ENCODE results near the gene MAB21L2.
"Not testable (repeated sequence)": the region's sequence is repeated elsewhere in the genome, so short reads cannot be mapped to it uniquely, and the experiment has no call there.

MAB21L2 gene
- long read RNA-seq, donor 1, partial matches to known transcripts: 0 of 3 reads
- long read RNA-seq, donor 1, other reads (novel, unspliced or antisense): 0 of 3 reads
- long read RNA-seq, donor 2: 0 reads
- long read RNA-seq, donor 3: 0 reads
- long read RNA-seq, donor 4: 0 reads
- long read RNA-seq, donor 5: 0 reads
- long read RNA-seq, donor 6, partial matches to known transcripts: 0 of 1 reads
- long read RNA-seq, donor 6, other reads (novel, unspliced or antisense): 0 of 1 reads
- long read RNA-seq, donor 7: 0 reads
- long read RNA-seq, donor 8: 0 reads

- DNase-seq: peak; percentile 72
These were observed at the start of gene MAB21L2 for GRCh38 chr4:150582146-150582872. Gene MAB21L2 (plus strand): TSS chr4:150582151. CDS start chr4:150583030, 879 bp downstream.

- no peak for DNase-seq
These were observed 48.3 kb upstream of the MAB21L2 start for GRCh38 chr4:150533673-150534072.

- no peak for DNase-seq
These were observed 47.1 kb upstream of the MAB21L2 start for GRCh38 chr4:150534818-150535217.

GRCh38 chr4:150537911-150538310 is 44.0 kb upstream of the MAB21L2 start:
- not testable (repeated sequence) for DNase-seq

- no peak for DNase-seq
These were observed 41.4 kb upstream of the MAB21L2 start for GRCh38 chr4:150540536-150540935.

DNA sequence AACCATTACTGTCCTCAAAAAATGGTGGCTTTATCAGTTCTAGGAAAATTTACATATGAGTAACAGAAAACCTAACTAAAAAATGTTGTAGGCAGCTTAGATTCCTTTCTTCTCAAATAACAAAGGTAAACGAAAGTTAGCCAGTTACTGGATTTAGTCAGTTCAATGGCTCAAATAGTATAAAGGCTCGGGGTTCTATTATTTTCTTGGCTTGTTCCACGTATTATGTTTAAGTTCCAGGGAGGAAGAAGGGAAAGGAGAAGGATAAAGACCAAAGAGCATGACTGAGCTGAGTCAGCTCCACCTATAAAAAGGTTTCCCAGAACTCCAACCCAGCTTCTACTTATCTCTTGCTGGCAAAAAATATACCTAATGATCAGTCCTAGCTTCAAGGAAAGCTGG is 41.0 kb upstream of the MAB21L2 start:
- DNase-seq: no peak

DNA sequence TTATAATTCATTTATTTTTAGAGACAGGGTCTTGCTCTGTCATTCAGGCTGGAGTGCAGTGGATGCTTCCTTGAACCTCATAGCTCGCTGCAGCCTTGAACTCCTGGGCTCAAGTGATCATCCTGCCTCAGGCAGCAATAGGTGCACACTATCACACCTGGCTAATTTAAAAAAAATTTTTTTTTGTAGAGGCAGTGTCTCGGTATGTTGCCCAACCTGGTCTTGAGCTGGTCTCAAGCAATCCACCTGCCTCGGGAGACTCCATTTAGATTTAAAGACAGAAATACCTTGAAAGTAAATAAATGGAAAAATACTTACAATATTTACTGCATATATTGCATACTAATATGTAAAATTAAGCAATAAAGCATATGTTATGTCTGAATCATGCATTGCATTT is 40.3 kb upstream of the MAB21L2 start:
- DNase-seq: no peak

DNA sequence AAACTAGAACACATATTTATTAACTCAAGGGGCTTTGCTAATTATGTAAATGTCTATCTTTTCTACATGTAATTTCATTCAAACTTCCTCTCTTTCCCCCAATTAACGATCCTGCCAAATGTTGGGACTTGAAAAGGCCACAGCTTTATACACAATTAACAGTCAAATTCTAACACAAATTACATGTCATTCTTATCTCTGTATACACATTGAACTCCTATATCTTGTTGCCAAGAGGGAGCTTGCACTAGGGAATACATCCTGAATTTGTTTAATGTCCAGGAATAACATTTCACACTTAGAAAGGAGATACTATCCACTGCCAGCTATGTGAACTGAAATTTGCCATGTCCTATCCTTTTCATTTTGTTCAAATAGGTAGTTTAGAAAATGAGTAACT is 38.9 kb upstream of the MAB21L2 start:
- no peak for DNase-seq

GRCh38 chr4:150546286-150546685 is 35.7 kb upstream of the MAB21L2 start:
- DNase-seq: no peak

DNA sequence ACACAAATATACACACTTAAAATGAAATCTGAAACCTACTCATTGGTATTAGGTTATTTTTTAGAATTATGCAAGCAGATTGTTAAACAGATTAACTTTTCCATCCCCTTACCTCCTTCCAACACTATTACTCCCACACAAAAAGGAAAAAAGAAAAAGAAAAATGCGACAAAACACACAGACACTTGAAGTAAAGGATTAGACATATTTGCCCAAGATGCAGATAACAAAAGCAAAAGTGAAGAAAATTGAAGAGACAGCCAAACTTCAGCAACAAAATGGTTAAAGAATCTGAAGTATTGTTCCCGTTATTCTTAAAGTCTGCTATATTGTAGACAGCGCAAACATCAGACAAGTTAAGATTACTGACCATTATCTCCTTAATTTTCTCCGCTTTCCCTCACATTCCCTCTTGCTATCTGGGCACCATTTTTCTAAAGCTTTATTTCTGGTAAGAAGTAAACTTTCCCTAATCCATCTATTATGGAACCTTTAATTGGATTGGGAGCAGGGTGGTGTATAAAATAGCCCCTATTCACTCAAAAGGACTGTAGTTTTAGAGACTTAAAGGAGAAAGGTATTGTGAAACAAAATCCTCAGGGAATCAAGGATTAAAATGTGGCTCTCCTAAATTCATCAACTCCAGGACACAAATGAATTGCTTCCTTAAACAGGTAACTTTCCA is 34.7 kb upstream of the MAB21L2 start:
- DNase-seq: no peak

DNA sequence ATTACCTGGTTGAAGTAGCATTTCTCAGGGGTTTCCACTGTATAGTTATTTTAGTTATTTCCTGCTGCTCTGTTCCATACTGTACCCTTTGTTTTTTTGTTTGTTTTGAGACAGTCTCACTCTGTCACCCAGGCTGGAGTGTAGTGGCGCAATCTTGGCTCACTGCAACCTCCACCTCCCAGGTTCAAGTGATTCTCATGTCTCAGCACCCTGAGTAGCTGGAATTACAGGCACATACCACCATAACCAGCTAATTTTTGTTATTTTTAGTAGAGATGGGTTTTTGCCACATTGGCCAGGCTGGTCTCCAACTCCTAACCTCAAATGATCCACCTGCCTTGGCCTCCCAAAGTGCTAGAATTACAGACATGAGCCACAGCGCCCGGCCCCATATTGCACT is 24.1 kb upstream of the MAB21L2 start:
- DNase-seq: not testable (repeated sequence)

DNA sequence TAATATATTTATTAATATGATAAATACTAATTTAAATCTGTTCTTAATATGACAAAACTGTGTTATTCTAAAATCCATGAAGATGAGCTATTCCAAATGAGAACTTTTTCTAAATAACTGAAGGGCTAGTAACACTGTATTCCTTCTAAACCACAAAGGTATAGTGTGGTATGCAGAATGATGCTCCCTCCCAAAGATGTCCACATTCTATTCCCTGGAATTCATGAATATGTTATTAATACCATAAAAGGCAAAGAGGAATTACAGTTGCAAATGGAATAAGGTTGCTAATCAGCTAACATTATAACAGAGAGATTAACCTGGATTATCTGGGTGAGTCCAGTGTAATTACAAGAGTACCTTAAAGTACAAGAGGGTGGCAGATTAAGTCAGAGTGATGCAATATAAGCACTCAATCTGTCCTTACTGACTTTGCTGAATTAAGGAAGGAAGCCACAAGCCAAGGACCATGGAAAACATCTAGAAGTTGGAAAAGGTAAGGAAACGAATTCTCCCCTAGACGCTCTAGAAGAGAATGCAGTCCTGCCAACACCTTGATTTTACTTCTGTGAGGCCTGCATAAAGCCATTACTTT is 20.7 kb upstream of the MAB21L2 start:
- DNase-seq: no peak

DNA sequence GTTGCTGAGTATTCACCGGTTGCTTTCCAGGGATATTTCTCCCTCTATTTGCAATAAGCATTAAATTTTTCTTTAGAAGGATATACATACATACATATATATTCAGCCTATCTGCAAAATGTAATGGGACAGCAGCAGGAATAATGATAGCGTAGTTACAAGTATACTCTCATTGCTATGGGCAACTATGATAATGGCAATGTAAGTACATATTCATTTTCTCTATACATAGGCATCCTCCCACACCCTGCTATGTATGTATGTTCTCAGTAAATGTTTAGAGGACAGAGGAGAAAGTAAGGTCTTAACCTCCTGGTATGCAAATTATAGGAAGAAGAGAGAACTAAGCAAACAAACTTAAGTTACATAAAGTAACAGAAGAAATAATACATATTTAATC is 19.7 kb upstream of the MAB21L2 start:
- DNase-seq: no peak

GRCh38 chr4:150562751-150563150 is 19.2 kb upstream of the MAB21L2 start:
- DNase-seq: no peak

GRCh38 chr4:150564967-150565366 is 17.0 kb upstream of the MAB21L2 start:
- DNase-seq: not testable (repeated sequence)

DNA sequence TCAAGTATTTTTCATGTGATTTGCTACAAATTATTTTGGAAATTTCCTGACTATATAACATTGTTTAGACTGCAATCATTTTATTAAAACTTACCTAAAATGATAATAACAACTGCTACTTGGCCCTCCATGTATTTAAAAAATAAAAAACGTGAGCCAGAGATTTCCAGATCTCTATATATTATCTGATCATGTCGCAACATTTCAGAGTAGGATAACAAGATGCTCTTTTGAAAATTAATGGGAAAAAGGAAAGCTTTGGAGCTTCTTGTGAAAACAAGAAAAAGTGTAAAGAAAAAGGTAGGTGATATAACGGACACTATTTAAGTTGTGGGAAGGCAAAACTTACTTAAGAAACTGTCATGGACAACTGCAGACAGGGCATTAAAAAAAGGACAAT is 14.9 kb upstream of the MAB21L2 start:
- DNase-seq: no peak

GRCh38 chr4:150569384-150569987 is 12.5 kb upstream of the MAB21L2 start:
- no peak for DNase-seq

GRCh38 chr4:150569998-150570535 is 11.9 kb upstream of the MAB21L2 start:
- no peak for DNase-seq

DNA sequence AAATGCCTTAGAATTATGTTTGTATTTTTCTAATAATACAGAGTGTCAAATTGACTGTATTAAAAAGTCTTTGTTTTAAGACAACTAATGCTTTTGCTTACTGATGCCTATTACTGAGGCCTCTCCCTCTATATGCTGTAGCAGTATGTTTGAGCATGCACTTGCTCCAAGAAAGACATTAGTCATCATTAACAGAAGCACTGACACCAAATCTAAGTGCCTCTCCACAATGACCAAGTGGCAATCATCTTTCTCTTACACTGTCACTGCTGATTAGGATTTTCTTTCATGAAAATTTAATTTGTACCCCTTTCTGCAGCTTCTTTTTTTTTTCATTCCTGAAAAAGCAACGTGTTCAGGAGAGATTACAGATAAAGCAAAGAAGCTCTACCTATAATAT is 11.1 kb upstream of the MAB21L2 start:
- DNase-seq: no peak

DNA sequence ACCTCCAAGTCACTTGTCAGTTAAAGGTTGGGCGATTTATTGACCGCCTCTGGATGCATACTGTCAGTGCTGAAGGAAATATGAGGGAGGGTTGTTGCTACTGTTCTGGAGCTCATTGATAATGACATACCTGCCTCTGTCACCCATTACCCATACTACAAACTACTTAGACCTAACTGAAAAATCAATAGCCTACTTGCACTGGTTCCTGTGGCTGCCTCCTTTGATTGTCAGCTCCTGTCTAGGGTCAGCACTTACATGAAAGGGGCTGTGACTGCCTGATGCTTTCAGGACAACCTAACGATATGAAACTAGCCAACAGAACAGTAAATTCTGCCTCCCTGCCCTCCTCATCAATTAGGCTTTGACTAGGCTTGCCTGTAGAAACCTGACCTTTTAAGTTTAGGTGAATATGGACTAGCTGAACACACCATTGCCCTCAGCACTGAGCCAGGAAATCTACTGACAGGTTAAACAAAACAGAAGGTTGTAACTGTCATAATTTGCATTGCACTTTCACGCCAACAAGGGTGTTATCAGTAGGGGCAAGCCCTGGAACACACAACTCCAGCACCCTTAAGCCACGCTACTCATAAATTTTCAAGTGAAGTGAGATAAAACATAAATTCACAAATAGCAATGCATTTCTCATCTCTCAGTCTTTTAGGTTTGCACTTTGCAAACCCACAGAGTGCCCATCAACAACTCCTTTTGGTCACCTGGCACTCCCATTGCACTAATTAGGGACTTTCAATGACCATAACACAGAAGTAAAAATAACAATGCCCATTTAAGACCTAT is 9.0 kb upstream of the MAB21L2 start:
- no peak for DNase-seq

GRCh38 chr4:150573534-150573933 is 8.4 kb upstream of the MAB21L2 start:
- no peak for DNase-seq

All from right kidney (tissue), 9 donors.